Endometrial microvascular endothelial cells (primary cell): ENCODE results near the gene CEACAM16. TPM values are rescaled to one million over a fixed set of nuclear protein-coding genes. Genes with fewer than 3 reads are reported as not detected.

Experiments used
- in situ Hi-C: cut with HindIII; loops from 2 replicates; pipeline ENCODE4 v1.10.0; 2017; ENCODE audit warnings: low sequenced_read_pairs, low pct_unique_long_range_greater_than_20kb; ENCODE audit errors: inconsistent ontology term
- total RNA-seq: library from RNA; depleted of rRNA; stranded (reverse); fragments of >200 nt; gene quantifications from one replicate; pipeline ENCODE4 v1.2.3, GENCODE V29; 2015; ENCODE audit errors: inconsistent ontology term

Gene CEACAM16
- total RNA-seq, 1 donor from 2014 or later = not detected

DNA sequence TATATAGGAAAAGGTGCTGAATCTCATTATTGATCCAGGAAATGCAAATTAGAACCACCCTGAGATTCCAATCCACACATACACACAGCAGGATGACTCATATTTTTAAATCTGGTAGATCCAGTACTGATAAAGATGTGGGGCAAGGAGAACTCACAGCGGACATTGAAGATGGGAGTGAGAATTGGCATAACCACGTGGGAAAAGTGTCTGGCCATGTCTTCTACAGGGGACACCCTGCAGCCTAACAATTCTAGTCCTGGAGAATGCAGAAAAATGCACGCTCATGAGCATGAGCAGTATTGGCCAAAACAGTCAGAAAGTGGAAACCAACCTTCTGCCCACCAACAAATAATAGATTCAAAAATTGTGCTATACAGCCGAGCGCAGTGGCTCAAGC is 36.1 kb downstream of the CEACAM16 start:
- in situ Hi-C loops = no loop called here

DNA sequence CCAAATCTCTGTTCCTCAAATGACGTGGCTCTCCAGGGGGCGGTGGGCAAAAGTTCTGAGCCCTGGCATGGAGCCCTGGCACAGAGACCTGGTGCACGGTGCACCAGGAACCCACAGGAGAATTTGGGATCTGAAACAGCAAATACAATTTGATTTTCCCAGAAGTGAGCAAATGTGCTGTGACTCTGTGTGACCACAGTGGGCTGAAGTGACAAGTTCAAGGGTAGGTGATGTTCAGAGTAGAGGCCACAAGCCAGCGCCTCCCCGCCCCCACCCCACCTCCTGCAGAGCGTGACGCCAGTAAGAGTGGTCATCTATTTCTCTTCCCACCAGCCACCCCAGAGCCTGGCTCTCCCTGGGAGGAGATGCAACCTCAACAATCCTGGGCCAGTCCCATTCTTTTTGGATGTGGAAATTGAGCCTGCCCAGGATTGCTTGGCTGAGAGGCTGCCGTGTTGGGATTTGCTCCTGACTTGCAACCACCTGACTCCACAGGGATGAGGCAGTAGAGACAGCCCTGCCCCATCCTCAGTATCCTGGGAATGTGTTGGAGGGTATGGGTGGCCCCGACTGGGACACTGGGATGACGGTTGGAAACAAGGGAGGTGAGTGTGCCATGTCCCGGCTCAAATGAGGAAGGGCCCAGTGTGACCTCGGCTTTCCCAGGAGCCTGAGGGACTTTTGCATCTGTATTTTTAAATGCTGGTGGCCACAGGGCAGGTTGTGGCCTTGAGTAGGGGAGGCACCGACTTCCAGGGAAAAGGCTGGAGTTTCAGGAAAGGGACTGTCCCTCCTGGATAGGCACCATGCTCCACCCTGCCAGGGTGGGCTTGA is 38.5 kb downstream of the CEACAM16 start:
- in situ Hi-C loops = no loop called here

DNA sequence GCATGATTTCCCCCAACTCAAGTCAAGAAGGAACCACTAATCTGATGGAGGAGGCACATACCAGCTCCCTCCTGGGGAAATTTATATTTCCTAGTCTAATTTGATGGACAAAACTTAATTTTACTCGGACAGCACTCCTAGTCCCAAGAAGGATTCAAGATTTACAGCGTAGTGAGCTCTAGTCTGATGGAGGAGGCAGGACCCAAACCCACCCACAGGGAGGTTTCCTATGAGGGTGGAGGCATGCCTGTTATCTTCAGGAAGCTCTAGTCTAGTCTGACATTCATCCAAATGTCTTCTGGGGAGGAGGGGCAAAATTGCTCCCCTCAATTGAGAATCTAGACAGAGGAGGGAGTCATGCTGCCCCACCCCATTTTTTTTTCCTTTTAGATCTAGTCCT is 39.2 kb downstream of the CEACAM16 start:
- in situ Hi-C loops = no loop called here

GRCh38 chr19:44738603-44739558 is 39.9 kb downstream of the CEACAM16 start:
- in situ Hi-C loops = no loop called here

DNA sequence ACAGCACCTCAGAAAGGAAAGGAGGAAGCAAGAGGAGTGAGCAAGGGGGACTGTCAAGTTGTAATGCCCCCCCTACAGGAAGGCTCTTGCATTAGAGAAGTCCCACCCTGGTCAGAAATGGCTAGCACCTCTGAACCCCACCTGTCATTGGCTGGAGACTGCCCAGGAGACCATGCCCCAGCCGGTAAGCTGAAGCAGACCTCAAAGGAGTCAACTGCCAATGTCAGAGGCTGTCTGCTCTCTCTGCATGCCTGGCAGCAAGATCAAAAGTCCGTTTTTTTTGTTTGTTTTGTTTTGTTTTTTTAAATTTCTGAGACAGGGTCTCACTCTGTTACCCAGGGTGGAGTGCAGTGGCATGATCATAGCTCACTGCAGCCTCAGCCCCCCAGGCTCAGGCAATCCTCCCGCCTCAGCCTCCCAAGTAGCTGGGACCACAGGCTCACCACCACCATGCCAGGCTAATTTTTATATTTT is 41.4 kb downstream of the CEACAM16 start:
- in situ Hi-C loops = no loop called here

DNA sequence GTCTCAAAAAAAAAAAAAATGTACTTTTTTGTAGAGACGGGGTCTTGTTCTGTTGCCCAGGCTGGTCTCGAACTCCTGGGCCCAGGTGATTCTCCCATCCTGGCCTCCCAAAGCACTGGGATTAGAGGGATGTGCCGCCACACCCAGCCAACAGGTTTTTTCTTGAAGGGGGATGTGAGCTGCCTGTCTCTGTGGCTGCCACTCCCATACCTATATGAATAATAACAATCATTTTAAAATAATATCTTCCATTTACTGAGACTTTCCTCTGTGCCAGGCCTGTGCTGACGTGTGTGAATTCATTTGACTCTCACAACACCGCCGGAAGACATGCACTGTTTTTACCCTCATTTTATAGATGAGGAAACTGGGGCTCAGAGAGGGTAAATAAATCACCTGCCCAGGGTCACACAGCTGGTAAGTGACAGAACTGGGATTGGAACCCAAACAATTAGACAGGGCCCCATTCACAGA is 42.3 kb downstream of the CEACAM16 start:
- in situ Hi-C loops = no loop called here

GRCh38 chr19:44741841-44742329 is 42.9 kb downstream of the CEACAM16 start:
- in situ Hi-C loops = no loop called here

DNA sequence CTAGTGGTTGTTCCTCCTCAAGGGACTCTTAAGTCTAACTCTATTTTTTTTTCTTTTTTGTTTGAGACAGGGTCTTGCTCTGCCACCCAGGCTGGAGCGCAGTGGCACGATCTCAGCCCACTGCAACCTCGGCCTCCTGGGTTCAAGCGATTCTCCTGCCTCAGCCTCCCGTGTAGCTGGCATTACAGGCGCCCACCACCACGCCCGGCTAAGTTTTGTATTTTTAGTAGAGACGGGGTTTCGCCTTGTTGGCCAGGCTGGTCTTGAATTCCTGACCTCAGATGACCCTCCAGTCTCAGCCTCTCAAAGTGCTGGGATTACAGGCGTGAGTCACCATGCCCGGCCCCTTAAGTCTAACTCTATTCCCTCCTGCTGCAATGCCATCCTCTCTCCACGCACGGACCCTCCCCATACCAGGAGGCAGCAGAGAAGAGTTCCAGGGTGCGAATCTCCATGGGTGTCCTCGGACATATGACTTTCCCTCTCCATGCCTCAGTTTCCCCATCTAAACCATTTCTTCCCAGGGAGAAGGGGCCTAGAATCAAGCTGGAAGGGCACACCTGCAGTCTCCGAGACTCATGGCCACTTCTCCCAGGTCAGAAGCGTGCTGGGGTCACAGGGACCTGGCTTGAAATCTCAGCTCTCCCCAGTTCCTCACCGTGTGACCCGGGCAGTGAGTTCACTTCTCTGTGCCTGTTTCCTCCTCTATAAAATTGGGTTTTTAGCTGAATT is 43.5 kb downstream of the CEACAM16 start:
- in situ Hi-C loops = no loop called here

DNA sequence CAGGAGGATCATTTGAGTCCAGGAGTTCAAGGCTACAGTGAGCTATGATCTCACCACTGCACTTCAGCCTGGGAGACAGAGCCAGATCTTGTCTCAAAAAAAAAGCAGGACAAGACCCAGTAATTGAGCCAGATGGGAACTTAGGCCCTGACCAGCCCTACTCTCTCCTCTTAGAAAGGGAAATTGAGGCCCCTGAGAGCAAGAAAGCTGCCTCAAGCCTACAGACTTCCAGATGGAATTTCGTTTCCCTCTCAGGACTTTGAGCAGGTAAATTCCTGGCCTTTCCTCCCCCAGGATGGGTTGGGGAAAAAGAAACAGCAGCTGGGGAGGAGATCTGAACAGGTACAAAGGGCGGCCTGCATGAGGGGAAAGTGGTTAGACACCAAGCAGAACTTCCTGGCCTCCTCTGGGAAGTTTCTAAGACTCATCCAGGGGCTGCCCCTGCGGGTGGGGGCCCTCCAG is 46.0 kb downstream of the CEACAM16 start:
- in situ Hi-C loops = no loop called here

GRCh38 chr19:44745341-44745831 is 46.4 kb downstream of the CEACAM16 start:
- in situ Hi-C loops = no loop called here

DNA sequence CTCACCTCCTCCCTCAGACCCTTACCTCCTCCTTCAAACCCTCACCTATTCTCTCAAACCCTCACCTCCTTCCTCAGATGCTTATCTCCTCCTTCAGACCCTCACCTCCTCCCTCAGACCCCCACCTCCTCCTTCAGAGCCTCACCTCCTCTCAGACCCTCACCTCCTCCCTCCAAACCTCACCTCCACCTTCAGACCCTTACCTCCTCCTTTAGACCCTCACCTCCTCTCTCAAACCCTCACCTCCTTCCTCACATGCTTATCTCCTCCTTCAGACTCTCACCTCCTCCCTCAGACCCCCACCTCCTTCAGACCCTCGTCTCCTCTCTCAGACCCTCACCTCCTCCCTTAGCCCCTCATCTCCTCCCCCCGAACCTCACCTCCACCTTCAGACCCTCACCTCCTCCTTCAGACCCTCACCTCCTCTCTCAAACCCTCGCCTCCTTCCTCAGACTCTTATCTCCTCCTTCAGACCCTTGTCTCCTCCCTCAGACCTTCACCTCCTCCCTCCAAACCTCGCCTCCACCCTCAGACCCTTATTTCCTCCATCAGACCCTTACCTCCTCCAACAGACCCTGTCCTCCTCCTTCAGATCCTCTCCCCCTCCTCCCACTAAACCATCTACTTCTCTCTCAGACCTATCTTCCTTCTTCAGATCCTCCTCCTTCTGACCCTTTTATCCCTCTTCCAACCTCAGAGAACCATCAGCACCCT is 47.1 kb downstream of the CEACAM16 start:
- in situ Hi-C loops = no loop called here

GRCh38 chr19:44746616-44746945 is 47.6 kb downstream of the CEACAM16 start:
- in situ Hi-C loops = no loop called here

DNA sequence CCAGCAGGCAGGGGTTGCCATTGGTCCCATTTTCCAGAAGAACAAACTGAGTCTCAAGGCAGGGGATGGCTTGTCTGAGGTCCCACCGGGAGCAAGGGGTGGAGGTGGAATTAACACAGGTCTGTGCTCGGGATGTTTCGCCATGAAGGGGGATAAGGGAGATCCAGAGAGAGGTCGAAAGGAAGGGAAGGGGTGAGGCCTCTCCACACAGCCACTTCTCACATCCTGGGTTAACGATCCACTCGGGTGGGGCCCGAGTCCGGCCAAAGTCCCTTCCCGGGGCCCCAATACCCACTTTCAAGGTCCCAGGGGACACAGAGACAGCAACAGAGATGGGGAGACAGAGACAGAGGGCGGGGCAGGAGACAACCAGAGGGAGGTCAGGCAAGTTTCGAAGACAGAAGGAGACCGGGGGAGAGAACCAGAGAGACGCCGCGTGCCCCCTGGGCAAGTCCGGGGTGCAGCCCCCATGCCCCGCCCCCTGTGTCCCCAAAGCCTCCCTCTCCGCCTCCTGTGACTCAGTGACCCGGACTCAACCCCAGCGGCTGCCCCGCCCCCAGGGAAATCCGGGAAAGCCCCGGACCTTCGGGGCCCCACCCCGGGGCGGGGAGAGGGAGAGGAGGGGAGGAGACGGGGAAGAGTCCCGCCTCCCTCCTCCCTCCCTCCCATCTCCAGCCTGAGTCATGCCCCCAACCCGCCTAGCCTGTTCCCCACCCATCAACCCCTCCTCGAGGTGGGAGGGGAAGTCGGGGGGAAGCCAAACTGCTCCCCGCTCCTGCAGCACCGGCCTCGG is 48.2 kb downstream of the CEACAM16 start:
- in situ Hi-C loops = no loop called here

- in situ Hi-C loops = no loop called here
These were observed 48.9 kb downstream of the CEACAM16 start for GRCh38 chr19:44747739-44748425.

GRCh38 chr19:44748426-44749254 is 49.7 kb downstream of the CEACAM16 start, which contains the start of gene BCL3:
TSS of gene BCL3 (plus strand) at chr19:44748708. CDS start at chr19:44748791, 83 bp downstream.
- in situ Hi-C loops = no loop called here

DNA sequence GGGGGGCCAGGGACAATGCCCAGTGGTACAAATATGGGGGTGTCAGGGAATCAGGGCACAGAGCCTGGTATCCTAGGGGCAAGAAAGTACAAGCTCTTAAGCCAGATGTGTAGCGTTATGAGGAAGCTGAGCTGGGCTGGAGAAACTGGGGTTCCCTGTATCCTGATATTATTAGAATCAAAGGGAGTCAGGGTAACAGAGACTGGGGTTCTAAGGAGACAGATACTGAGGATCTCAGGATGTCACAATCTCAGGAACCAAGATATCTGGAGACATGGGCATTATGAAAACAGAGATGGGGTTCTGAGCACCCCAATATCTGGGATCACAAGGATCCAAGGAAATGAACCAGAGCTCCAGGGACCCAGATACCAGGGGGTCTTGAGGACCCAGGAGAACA is 50.3 kb downstream of the CEACAM16 start:
- in situ Hi-C loops = no loop called here
